ENCODE measurements around the gene FAM131B. TPM values are rescaled to one million over a fixed set of nuclear protein-coding genes. Genes with fewer than 3 reads are reported as not detected.

FAM131B gene
- total RNA-seq, 2 experiments from 2014 or later, result 2.7 to 2.9 TPM

- peak; percentile 90 for TF ChIP-seq CTCF (IDR thresholded peaks at IDR 0.05)
- peak; percentile 45 for ATAC-seq
- Mint-ChIP-seq H3K4me1 (ENCODE audit: low read depth) (peaks cover 36% of the 10 kb centered on the region), H3K4me3 (peak overlapping the region; percentile 85), H3K27me3 (no peaks in the 10 kb centered on the region), H3K36me3 (ENCODE audit: low read depth) (no peaks in the 10 kb centered on the region), H3K9me3 (no peaks in the 10 kb centered on the region), H3K27ac (peak overlapping the region; percentile 88)
- peak; percentile 94 for DNase-seq
- ChIA-PET CTCF (interaction anchor here (0.7 to 3.0 kb wide), 29 partner anchors 8 to 142 kb away, joined by 3 to 47 read pairs (median 6); partner anchors contain the start of genes CASP2 and EPHA1), POLR2A (interaction anchor here (0.6 to 1.7 kb wide), 14 partner anchors 11 to 140 kb away, joined by 3 to 6 read pairs (median 4); partner anchors contain the start of gene GSTK1)
- intact Hi-C loops (cut with micrococcal nuclease), result no loop called here
These were observed 17.7 kb upstream of the FAM131B start for GRCh38 chr7:143380260-143380645.

- POLR2A ChIA-PET, result interaction anchor here (0.6 to 1.7 kb wide), 14 partner anchors 10 to 140 kb away, joined by 3 to 6 read pairs (median 4); partner anchors contain the start of gene GSTK1
- peak overlapping the region; percentile 88 for H3K27ac Mint-ChIP-seq
These were observed 17.2 kb upstream of the FAM131B start for GRCh38 chr7:143379611-143380259.

GRCh38 chr7:143376396-143376795, 13.9 kb upstream of the FAM131B start:
- Mint-ChIP-seq H3K36me3 (ENCODE audit: low read depth) (no peaks in the 10 kb centered on the region), H3K4me3 (no peak overlapping the region)
- POLR2A ChIA-PET, result interaction anchor here (0.7 to 1.7 kb wide), 4 partner anchors 8 to 1638 kb away, joined by 3 to 6 read pairs (median 4); partner anchors contain the start of genes GSTK1 and SSBP1

More at GRCh38 chr7:143379611-143380259, 17.2 kb upstream of the FAM131B start:
- CTCF ChIA-PET, result interaction anchor here (0.7 to 3.0 kb wide), 30 partner anchors 8 to 142 kb away, joined by 3 to 47 read pairs (median 6); partner anchors contain the start of genes CASP2 and EPHA1
- no peak for ATAC-seq
- DNase-seq, result no peak
- intact Hi-C loops (cut with micrococcal nuclease), result loop anchor here (5.0 kb wide), 1 partner anchor 38 kb away; no protein-coding TSS in a partner anchor
- Mint-ChIP-seq H3K9me3 (no peaks in the 10 kb centered on the region), H3K4me3 (peak overlapping the region; percentile 85), H3K27me3 (no peaks in the 10 kb centered on the region), H3K36me3 (ENCODE audit: low read depth) (no peaks in the 10 kb centered on the region), H3K4me1 (ENCODE audit: low read depth) (peaks cover 41% of the 10 kb centered on the region)
- no peak for TF ChIP-seq CTCF (IDR thresholded peaks at IDR 0.05)

GRCh38 chr7:143375298-143376034, 13.0 kb upstream of the FAM131B start:
- Mint-ChIP-seq H3K27ac (peak overlapping the region; percentile 93), H3K9me3 (no peaks in the 10 kb centered on the region), H3K4me1 (ENCODE audit: low read depth) (peaks cover 73% of the 10 kb centered on the region), H3K4me3 (peak overlapping the region; percentile 48), H3K36me3 (ENCODE audit: low read depth) (no peaks in the 10 kb centered on the region), H3K27me3 (no peaks in the 10 kb centered on the region)
- DNase-seq, result peak; percentile 73
- ChIA-PET POLR2A (interaction anchor here (0.8 to 1.7 kb wide), 9 partner anchors 9 to 117 kb away, joined by 3 to 6 read pairs (median 4); partner anchors contain the start of gene GSTK1), CTCF (interaction anchor here (0.8 to 4.2 kb wide), 10 partner anchors 9 to 565 kb away, joined by 3 to 20 read pairs (median 6); no protein-coding TSS in a partner anchor)
- TF ChIP-seq CTCF (IDR thresholded peaks at IDR 0.05), result no peak
- intact Hi-C loops (cut with micrococcal nuclease), result loop anchor here (5.0 kb wide), 1 partner anchor 42 kb away; no protein-coding TSS in a partner anchor
- peak; percentile 72 for ATAC-seq

More at GRCh38 chr7:143376396-143376795, 13.9 kb upstream of the FAM131B start:
- Mint-ChIP-seq H3K4me1 (ENCODE audit: low read depth) (peaks cover 67% of the 10 kb centered on the region), H3K27me3 (no peaks in the 10 kb centered on the region), H3K27ac (peak overlapping the region; percentile 93), H3K9me3 (no peaks in the 10 kb centered on the region)
- CTCF ChIA-PET, result interaction anchor here (1.3 to 4.2 kb wide), 3 partner anchors 11 to 136 kb away, joined by 5 to 20 read pairs (median 9); no protein-coding TSS in a partner anchor
- DNase-seq (no peak), ATAC-seq (no peak)
- intact Hi-C loops (cut with micrococcal nuclease), result loop anchor here (5.0 kb wide), 1 partner anchor 41 kb away; no protein-coding TSS in a partner anchor
- TF ChIP-seq CTCF (IDR thresholded peaks at IDR 0.05), result no peak

All from activated CD8-positive, alpha-beta T cell treated with anti-CD3 and anti-CD28 coated beads for 36 hours (primary cell).